DOHH2 (cell line): Measurements from ENCODE around the gene KRTAP6-2.

Experiments used
- H3F3A ChIP-seq: fragments of 200-600 bp; sonication (generic), shearing (Covaris generic); 2 replicates; pipeline ENCODE4 v1.6.0; 2016; ENCODE audit warnings: antibody characterized with exemption, mild to moderate bottlenecking; ENCODE audit not compliant: control insufficient read depth, insufficient read depth
- H3K27ac ChIP-seq: fragments of 200-600 bp; sonication (generic); 2 replicates; pipeline ENCODE4 v1.5.1; 2014; ENCODE audit warnings: low read depth, mild to moderate bottlenecking, low read length, moderate library complexity
- H3K27me3 ChIP-seq: fragments of 200-600 bp; sonication (generic); 2 replicates; pipeline ENCODE4 v1.6.1; 2014; ENCODE audit warnings: mild to moderate bottlenecking, low read length, mixed read lengths; ENCODE audit not compliant: control insufficient read depth
- H3K36me3 ChIP-seq: fragments of 200-600 bp; sonication (generic); 2 replicates; pipeline ENCODE4 v1.6.1; 2014; ENCODE audit warnings: mild to moderate bottlenecking, low read length, moderate library complexity, mixed read lengths; ENCODE audit not compliant: control insufficient read depth
- H3K4me1 ChIP-seq: fragments of 200-600 bp; sonication (generic); 2 replicates; pipeline ENCODE4 v1.6.1; 2014; ENCODE audit warnings: mild to moderate bottlenecking, low read length, mixed read lengths; ENCODE audit not compliant: control insufficient read depth
- H3K4me2 ChIP-seq: fragments of 200-600 bp; sonication (generic); 2 replicates; pipeline ENCODE4 v1.6.0; 2014; ENCODE audit warnings: mild to moderate bottlenecking, low read length, moderate library complexity
- H3K4me3 ChIP-seq: fragments of 200-600 bp; sonication (generic); 2 replicates; pipeline ENCODE4 v1.5.1; 2014; ENCODE audit warnings: mild to moderate bottlenecking, low read length, mixed read lengths
- H3K79me2 ChIP-seq: fragments of 200-600 bp; sonication (generic); 2 replicates; pipeline ENCODE4 v1.6.1; 2014; ENCODE audit warnings: mild to moderate bottlenecking, low read length, mixed read lengths; ENCODE audit not compliant: control insufficient read depth
- H3K9me2 ChIP-seq: fragments of 200-600 bp; sonication (generic); replicated peaks from 2 replicates; pipeline ENCODE4 v1.6.1; 2014; ENCODE audit warnings: mild to moderate bottlenecking, low read length, mixed read lengths; ENCODE audit not compliant: control insufficient read depth
- H3K9me3 ChIP-seq: fragments of 200-600 bp; sonication (generic); 2 replicates; pipeline ENCODE4 v1.6.1; 2014; ENCODE audit warnings: antibody characterized with exemption, low read length, mixed read lengths; ENCODE audit not compliant: control insufficient read depth, insufficient read depth
- H4K20me1 ChIP-seq: fragments of 200-600 bp; sonication (generic); 2 replicates; pipeline ENCODE4 v1.6.0; 2014; ENCODE audit warnings: low read depth, mild to moderate bottlenecking, antibody characterized with exemption, low read length, moderate library complexity; ENCODE audit not compliant: control insufficient read depth, insufficient read depth
- CTCF ChIP-seq: fragments of 200-600 bp; sonication (generic); IDR thresholded peaks from one replicate; pipeline ENCODE4 v1.5.1; 2014; ENCODE audit warnings: antibody characterized with exemption, mild to moderate bottlenecking, low read depth, low read length; ENCODE audit not compliant: poor library complexity, severe bottlenecking
- EZH2phosphoT487 ChIP-seq: fragments of 200-600 bp; sonication (generic); IDR thresholded peaks from 2 replicates; pipeline ENCODE4 v1.6.1; 2017; ENCODE audit warnings: borderline replicate concordance, mild to moderate bottlenecking, antibody characterized with exemption, low read length, moderate library complexity, mixed read lengths

The KRTAP6-2 gene

GRCh38 chr21:30634906-30635305, 36.2 kb upstream of the KRTAP6-2 start, which contains the start of gene KRTAP20-2:
Gene KRTAP20-2, plus strand, starts transcription at chr21:30635206. Its CDS starts 58 bp downstream, at chr21:30635264.
- no peaks in the 10 kb centered on the region for H3K4me1 ChIP-seq
- H3K36me3 ChIP-seq = no peaks in the 10 kb centered on the region
- peaks cover 2% of the 10 kb centered on the region; the same call in 1 of the 2 replicates for H3K9me3 ChIP-seq
- no peaks in the 10 kb centered on the region for H3K79me2 ChIP-seq
- H4K20me1 ChIP-seq = no peaks in the 10 kb centered on the region
- no peak within 1 kb of the TSS for H3K27ac ChIP-seq
- H3K9me2 ChIP-seq = no peaks in the 10 kb centered on the region
- no peaks in the 10 kb centered on the region for H3F3A ChIP-seq
- H3K27me3 ChIP-seq = no peaks in the 10 kb centered on the region
- TF ChIP-seq EZH2phosphoT487 (no peak), CTCF (no peak)
- H3K4me2 ChIP-seq = no peak within 1 kb of the TSS
- H3K4me3 ChIP-seq = no peak within 1 kb of the TSS

- Histone ChIP-seq H3K9me3 (peaks cover 2% of the 10 kb centered on the region; the same call in 1 of the 2 replicates), H3K36me3 (no peaks in the 10 kb centered on the region), H3K79me2 (no peaks in the 10 kb centered on the region), H4K20me1 (no peaks in the 10 kb centered on the region), H3K27me3 (no peaks in the 10 kb centered on the region), H3K4me3 (no peak overlapping the region), H3K4me2 (no peak overlapping the region), H3K9me2 (no peaks in the 10 kb centered on the region), H3F3A (no peaks in the 10 kb centered on the region), H3K27ac (no peak overlapping the region), H3K4me1 (no peaks in the 10 kb centered on the region)
- no peak for TF ChIP-seq CTCF
- no peak for TF ChIP-seq EZH2phosphoT487
Observed at GRCh38 chr21:30629200-30629599, 30.5 kb upstream of the KRTAP6-2 start.

DNA sequence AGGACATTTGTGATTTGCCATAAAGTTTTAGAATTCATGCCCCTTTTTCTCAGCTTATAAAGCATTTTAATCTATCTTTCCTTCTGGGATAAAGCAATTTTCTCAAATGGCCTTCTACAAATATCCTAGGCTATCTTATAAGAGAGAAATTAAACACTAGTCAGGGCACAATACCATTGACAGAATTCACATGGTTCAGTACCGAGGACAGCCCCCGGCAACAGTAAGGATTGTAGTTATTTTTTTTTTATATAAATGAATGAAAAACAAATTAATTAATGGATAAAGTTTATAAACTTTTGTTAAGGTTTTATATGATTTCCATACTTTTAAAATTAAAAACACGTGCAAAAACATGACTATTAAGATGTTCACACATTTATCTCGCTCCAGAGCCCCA, 29.4 kb upstream of the KRTAP6-2 start:
- H3K9me2 ChIP-seq = no peaks in the 10 kb centered on the region
- no peak overlapping the region for H3K27ac ChIP-seq
- H3K4me3 ChIP-seq = no peak overlapping the region
- H3K4me1 ChIP-seq = no peaks in the 10 kb centered on the region
- no peaks in the 10 kb centered on the region for H3K79me2 ChIP-seq
- H3K4me2 ChIP-seq = no peak overlapping the region
- H3K36me3 ChIP-seq = no peaks in the 10 kb centered on the region
- H3F3A ChIP-seq = no peaks in the 10 kb centered on the region
- H3K9me3 ChIP-seq = peaks cover 5% of the 10 kb centered on the region; the same call in 1 of the 2 replicates
- H3K27me3 ChIP-seq = no peaks in the 10 kb centered on the region
- H4K20me1 ChIP-seq = no peaks in the 10 kb centered on the region
- no peak for TF ChIP-seq CTCF
- TF ChIP-seq EZH2phosphoT487 = no peak
